AG04450 (cell line): ENCODE measurements around the gene RPH3AL. TPM values are rescaled to one million over a fixed set of nuclear protein-coding genes. Genes with fewer than 3 reads are reported as not detected.

Experiments
- CTCF ChIA-PET: fragments of 300-600, 350-600 bp; formaldehyde crosslinking; extraction: SDS; loops from one replicate; lab custom pipeline; 2022; ENCODE audit warnings: antibody characterized with exemption, inconsistent platforms; lab: Charles Lee
- POLR2A ChIA-PET: fragments of 350-600 bp; formaldehyde crosslinking; extraction: SDS; loops from one replicate; lab custom pipeline; 2021; ENCODE audit warnings: antibody characterized with exemption, inconsistent platforms; lab: Yijun Ruan, JAX
- DNase-seq: peaks from one replicate; pipeline ENCODE4 v3.0.0-alpha.2; 2011; ENCODE audit warnings: low read depth, low spot score
- H3K27ac ChIP-seq: one replicate; pipeline ENCODE4 v1.5.1; 2012; ENCODE audit warnings: low read depth, low read length, control low read depth
- H3K27me3 ChIP-seq: one replicate; pipeline ENCODE4 v1.6.0; 2012; ENCODE audit warnings: low read length; ENCODE audit not compliant: control insufficient read depth, insufficient read depth
- H3K4me3 ChIP-seq: 2 replicates; pipeline ENCODE4 v1.5.1; 2011; ENCODE audit warnings: mild to moderate bottlenecking, low read depth, low read length, control low read depth
- H3K9me3 ChIP-seq: 2 replicates; pipeline ENCODE4 v1.5.1; 2012; ENCODE audit warnings: low read length; ENCODE audit not compliant: control insufficient read depth, insufficient read depth
- CTCF ChIP-seq: IDR thresholded peaks from 2 replicates; pipeline ENCODE4 v1.5.1; 2011; ENCODE audit warnings: low read depth, low read length, control low read depth, inconsistent platforms
- polyA plus RNA-seq: library from polyadenylated mRNA; depleted of rRNA; stranded (reverse); fragments of >200 nt; gene quantifications from 2 replicates; pipeline ENCODE4 v1.2.3, GENCODE V29; 2011

RPH3AL gene
- polyA plus RNA-seq, 1 experiment, result 1.3 TPM

GRCh38 chr17:338442-339192 lies 14.0 kb downstream of the RPH3AL start:
- no peak for TF ChIP-seq CTCF
- Histone ChIP-seq H3K27ac (no peak overlapping the region), H3K27me3 (peaks cover 30% of the 10 kb centered on the region), H3K4me3 (no peak overlapping the region), H3K9me3 (no peaks in the 10 kb centered on the region; the same call in 1 of the 2 replicates)
- DNase-seq, result no peak
- ChIA-PET CTCF (no interaction called here), POLR2A (no interaction called here)

- Histone ChIP-seq H3K4me3 (no peak overlapping the region), H3K9me3 (no peaks in the 10 kb centered on the region; the same call in 1 of the 2 replicates), H3K27ac (no peak overlapping the region), H3K27me3 (peaks cover 30% of the 10 kb centered on the region)
- CTCF ChIA-PET, result no interaction called here
- no peak for TF ChIP-seq CTCF
- no peak for DNase-seq
- POLR2A ChIA-PET, result no interaction called here
Measured at GRCh38 chr17:337866-338265, 14.7 kb downstream of the RPH3AL start.

GRCh38 chr17:337453-337852 lies 15.2 kb downstream of the RPH3AL start:
- POLR2A ChIA-PET, result no interaction called here
- no peak for DNase-seq
- H3K4me3 ChIP-seq, result no peak overlapping the region
- H3K27me3 ChIP-seq, result peaks cover 33% of the 10 kb centered on the region
- CTCF ChIA-PET, result no interaction called here
- H3K9me3 ChIP-seq, result no peaks in the 10 kb centered on the region; the same call in 1 of the 2 replicates
- no peak overlapping the region for H3K27ac ChIP-seq
- no peak for TF ChIP-seq CTCF

GRCh38 chr17:337022-337420 lies 15.6 kb downstream of the RPH3AL start:
- Histone ChIP-seq H3K27ac (no peak overlapping the region), H3K9me3 (no peaks in the 10 kb centered on the region; the same call in 1 of the 2 replicates), H3K4me3 (no peak overlapping the region), H3K27me3 (peaks cover 34% of the 10 kb centered on the region)
- TF ChIP-seq CTCF, result no peak
- no peak for DNase-seq
- ChIA-PET CTCF (no interaction called here), POLR2A (no interaction called here)
